Mammary epithelial cell (primary cell): Measurements from ENCODE around the gene SCN8A.

Experiments
- CTCF ChIP-seq, 2 donors: IDR thresholded peaks in 1 of 2; conservative IDR thresholded peaks in 1 of 2; 2 replicates each; pipeline ENCODE4 v1.5.1; 2011 to 2012; ENCODE audit warnings: inconsistent platforms in 2 of 2, low read length in 2 of 2, mild to moderate bottlenecking in 2 of 2, control low read depth in 1 of 2, low read depth in 1 of 2; ENCODE audit not compliant: insufficient read depth in 1 of 2; ENCODE audit errors: extremely low read depth in 1 of 2
- EZH2 ChIP-seq: IDR thresholded peaks from 2 replicates; pipeline ENCODE4 v1.6.1; 2012; ENCODE audit warnings: low read length, inconsistent platforms, borderline replicate concordance

GRCh38 chr12:51547606-51548005 lies 43.4 kb upstream of the SCN8A start:
- no peak for TF ChIP-seq CTCF (conservative IDR thresholded peaks at IDR 0.05 in 1 of 2, IDR thresholded peaks at IDR 0.05 in 1 of 2; ENCODE audit: extremely low read depth in 1 of 2, insufficient read depth in 1 of 2, low read depth in 1 of 2, low read length in 2 of 2)
- no peak for TF ChIP-seq EZH2
